Mucosa of gallbladder (tissue), 1 donor: Measurements from ENCODE around the gene PLEKHF1. TPM values are rescaled to one million over a fixed set of nuclear protein-coding genes. Genes with fewer than 3 reads are reported as not detected.

Experiments
- total RNA-seq: library from RNA; stranded (reverse); gene quantifications from one replicate; pipeline ENCODE4 v1.2.1, GENCODE V29; 2021
- donor health status: DM: no; HTN: no; CAD: no.

The PLEKHF1 gene
- total RNA-seq, 1 donor from 2014 or later = 15.7 TPM

Other genes starting within 250 kb of the PLEKHF1 start
- 0.17 TPM for gene VSTM2B, start 139.5 kb upstream of the PLEKHF1 start, total RNA-seq
- gene POP4, start 59.2 kb upstream of the PLEKHF1 start, total RNA-seq = 66.9 TPM
- gene C19orf12, start 49.8 kb downstream of the PLEKHF1 start, total RNA-seq = 22.8 TPM
- 2.0 TPM for gene CCNE1, start 146.5 kb downstream of the PLEKHF1 start, total RNA-seq